Measurements from ENCODE around the gene GPD1.

The GPD1 gene

DNA sequence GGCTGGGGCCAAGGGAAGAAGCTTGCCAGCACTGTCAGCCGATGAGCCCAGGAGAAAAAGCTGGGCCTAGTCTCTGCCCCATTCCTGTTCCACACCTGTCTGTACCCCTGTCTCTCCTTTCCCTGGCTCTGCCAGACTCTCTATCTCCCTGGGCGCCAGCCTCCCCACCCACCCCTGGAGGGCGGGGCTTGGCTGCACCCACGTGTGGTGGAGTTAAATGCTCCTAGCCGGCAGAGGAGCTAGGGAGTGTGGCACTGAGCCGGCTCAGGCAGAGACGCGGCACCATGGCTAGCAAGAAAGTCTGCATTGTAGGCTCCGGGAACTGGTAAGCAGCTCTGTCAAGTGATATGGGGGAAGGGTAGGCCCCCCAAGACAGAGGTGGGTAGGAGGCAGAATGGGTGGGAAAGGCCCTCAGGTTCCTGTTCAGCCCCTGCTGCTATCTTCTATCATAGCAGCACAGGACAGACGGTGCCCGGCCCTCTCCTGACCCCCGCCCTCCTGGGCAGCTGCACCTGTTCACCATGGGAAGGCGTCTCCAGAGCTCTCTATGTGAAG lies at the start of gene GPD1:
Gene GPD1 (plus strand): TSS at position 242 of the 555 bp plus-strand sequence. CDS start 43 bp downstream, at position 285.
- TF ChIP-seq, protein P1, sequence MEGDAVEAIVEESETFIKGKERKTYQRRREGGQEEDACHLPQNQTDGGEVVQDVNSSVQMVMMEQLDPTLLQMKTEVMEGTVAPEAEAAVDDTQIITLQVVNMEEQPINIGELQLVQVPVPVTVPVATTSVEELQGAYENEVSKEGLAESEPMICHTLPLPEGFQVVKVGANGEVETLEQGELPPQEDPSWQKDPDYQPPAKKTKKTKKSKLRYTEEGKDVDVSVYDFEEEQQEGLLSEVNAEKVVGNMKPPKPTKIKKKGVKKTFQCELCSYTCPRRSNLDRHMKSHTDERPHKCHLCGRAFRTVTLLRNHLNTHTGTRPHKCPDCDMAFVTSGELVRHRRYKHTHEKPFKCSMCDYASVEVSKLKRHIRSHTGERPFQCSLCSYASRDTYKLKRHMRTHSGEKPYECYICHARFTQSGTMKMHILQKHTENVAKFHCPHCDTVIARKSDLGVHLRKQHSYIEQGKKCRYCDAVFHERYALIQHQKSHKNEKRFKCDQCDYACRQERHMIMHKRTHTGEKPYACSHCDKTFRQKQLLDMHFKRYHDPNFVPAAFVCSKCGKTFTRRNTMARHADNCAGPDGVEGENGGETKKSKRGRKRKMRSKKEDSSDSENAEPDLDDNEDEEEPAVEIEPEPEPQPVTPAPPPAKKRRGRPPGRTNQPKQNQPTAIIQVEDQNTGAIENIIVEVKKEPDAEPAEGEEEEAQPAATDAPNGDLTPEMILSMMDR (conservative IDR thresholded peaks at IDR 0.05; ENCODE audit: control insufficient read depth, insufficient read depth, low read depth, low read length), result no peak
- H3K4me3 ChIP-seq (ENCODE audit: control insufficient read depth, low read depth, low read length), result no peak within 1 kb of the TSS
- DNase-seq (ENCODE audit: low read depth), result peak; percentile 28

DNA sequence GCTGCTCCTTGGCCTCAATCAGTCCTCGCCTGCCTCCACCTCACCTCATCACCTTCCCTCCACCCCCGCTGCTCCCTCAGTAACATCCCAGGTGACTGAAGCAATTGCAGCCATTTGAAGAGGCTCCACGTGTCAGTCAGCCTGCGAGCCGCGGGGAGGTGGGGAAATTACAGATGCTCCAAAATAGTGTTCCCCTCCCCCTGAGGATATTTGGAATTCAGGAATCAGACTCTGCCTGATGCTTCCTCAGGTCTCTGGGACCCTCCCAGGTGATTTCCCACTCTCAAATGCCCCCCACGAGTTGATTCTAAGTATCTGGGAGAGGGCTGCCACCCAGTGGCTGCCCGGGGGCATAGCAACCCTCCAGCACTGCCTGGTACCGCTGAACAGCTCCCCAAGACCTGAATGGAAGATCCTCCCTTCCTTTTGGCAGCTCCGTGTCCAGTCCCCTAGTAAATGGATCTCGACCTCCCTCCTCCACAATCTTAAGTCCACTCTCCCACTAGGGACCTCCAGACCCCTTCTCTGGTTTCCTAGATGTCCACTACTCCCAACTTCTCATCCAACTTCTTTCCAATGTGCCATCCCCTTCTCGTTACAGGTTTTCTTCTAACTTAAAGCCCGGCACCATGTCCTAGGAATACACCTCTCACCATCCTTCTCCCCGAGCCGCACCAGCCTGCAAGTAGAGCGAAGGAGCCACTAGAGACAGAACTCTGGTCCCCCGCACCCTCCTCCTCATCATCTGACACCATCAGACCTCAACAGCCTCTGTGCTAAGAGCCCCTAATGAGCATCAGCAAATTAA lies 47.8 kb upstream of the GPD1 start:
- H3K4me3 ChIP-seq (ENCODE audit: control insufficient read depth, low read depth, low read length), result no peak overlapping the region
- TF ChIP-seq, protein P1 (conservative IDR thresholded peaks at IDR 0.05; ENCODE audit: control insufficient read depth, insufficient read depth, low read depth, low read length), result peak; percentile 96
- peak; percentile 54 for DNase-seq (ENCODE audit: low read depth)

DNA sequence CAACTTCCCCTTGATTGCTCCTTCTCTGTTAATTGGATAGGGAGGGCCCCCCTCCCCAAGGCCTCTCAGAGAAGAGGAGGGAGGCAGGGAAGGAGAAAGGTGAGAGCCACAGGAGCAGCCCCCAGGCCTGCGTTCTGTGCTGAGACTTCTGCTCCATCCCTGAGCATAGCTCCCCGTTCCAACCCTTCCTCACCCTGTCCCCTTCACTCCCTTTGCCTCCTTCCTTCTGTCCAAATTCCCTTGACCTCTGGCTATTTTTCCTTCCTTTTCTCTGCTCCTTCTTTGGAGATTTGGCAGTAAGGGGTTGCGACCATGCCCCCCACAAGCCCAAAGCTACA lies 47.2 kb upstream of the GPD1 start:
- TF ChIP-seq, protein P1 (conservative IDR thresholded peaks at IDR 0.05; ENCODE audit: control insufficient read depth, insufficient read depth, low read depth, low read length), result no peak
- no peak overlapping the region for H3K4me3 ChIP-seq (ENCODE audit: control insufficient read depth, low read depth, low read length)

DNA sequence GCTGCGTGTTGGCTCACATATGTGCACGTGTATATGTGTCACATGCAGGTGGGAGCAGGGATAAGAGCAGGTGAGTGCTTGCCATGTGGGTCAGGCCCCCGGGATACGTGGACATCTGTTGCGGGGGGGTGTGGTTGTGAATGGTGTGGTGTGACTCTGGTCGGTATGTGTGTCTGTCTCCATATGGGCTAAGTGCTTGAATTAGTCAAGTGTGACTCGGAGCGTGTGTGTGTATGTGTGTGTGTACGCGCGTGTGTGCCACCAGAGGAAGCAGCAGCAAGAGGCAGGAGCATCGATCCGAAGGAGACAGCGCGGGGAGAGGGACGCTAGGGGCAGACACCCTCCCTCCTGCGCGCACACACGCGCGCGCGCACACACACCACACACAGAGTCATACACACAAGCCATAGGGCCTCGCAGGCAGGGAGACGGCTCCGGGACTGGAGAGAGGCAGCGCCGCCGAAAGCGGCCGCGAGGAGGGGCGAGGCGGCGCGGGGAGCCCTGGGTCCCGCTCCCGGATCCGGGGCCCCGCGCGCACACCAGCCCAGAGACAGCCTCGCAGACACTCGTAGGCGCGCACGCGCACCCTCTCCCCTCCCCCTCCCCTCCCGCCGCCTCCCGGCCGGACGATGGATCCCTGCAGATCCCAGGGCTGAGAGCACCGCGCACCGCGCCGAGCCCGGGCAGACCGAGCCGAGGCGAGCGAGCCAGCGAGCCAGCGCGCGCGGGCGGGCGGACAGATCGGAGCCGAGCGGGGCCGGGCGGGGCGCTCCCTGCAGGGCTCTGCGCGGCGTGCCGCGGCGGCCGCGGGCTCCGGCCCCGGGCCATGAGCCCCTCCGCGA lies 46.6 kb upstream of the GPD1 start, which contains the start of gene ASIC1:
Gene ASIC1 (plus strand): TSS at position 597 of the 842 bp plus-strand sequence. CDS start 1,171 bp downstream, outside the sequence.
- TF ChIP-seq, protein P1 (conservative IDR thresholded peaks at IDR 0.05; ENCODE audit: control insufficient read depth, insufficient read depth, low read depth, low read length), result no peak
- peak within 1 kb of the TSS; percentile 46 for H3K4me3 ChIP-seq (ENCODE audit: control insufficient read depth, low read depth, low read length)
- DNase-seq (ENCODE audit: low read depth), result peak; percentile 52

More for the DNA sequence above, 47.2 kb upstream of the GPD1 start:
- DNase-seq (ENCODE audit: low read depth), result no peak

DNA sequence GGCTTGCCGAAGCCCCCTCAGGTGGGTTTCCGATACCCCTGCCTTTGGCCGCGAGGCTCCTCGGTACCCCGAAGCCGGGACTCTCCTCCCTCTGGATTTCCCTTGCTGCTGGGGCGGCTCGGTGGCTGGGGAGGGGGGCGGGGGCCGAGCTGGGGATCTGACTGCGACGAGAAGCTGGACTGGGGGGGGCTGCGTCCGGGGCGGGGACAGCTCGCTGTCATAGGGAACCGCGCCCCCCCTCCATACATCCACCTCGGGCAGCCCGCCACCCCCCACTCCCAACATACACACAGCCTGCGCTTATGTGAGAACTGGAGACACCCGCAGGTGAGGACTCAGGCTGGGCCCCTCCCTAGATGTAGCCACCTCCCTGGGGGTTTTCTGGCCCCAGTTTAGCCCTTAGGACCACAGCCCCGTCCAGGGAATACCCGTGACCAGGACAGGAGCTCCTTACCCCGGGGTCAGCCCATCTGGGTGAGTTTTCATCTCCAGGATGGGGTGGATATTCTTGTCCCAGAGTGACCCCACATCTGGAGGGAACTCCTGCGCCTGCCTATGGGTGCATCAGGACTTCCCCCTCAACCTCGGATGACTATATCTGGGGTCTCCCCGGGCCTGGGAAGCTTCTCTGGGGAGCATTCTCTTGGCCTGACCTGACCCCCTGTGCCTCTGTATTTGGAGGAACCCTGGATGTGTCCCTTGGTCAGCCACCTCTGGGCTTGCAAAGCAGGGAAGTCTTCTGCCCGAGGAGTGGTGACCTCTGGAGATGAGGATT lies 45.7 kb upstream of the GPD1 start:
- H3K4me3 ChIP-seq (ENCODE audit: control insufficient read depth, low read depth, low read length), result peak overlapping the region; percentile 39
- TF ChIP-seq, protein P1 (conservative IDR thresholded peaks at IDR 0.05; ENCODE audit: control insufficient read depth, insufficient read depth, low read depth, low read length), result no peak
- no peak for DNase-seq (ENCODE audit: low read depth)
